GM13976 (cell line): ENCODE results near the gene TBC1D7.

Experiments used
- DNase-seq: peaks from one replicate; pipeline ENCODE4 v3.0.0; 2012; ENCODE audit warnings: low spot score
- in situ Hi-C: fragments of 300-500 bp; cut with MboI; formaldehyde crosslinking; loops from one replicate; pipeline ENCODE4 v1.12.0; 2022; ENCODE audit warnings: low sequenced_read_pairs, mixed read lengths, inconsistent platforms; ENCODE audit not compliant: unreplicated experiment
- TF ChIP-seq, protein P1 (sequence below): IDR thresholded peaks from 2 replicates; pipeline ENCODE4 v1.5.1; 2012; ENCODE audit warnings: borderline replicate concordance, mild to moderate bottlenecking; ENCODE audit not compliant: insufficient read depth; ENCODE audit errors: extremely low read depth, missing control alignments, control extremely low read depth

TBC1D7 gene

GRCh38 chr6:13367396-13367795 lies 39.1 kb upstream of the TBC1D7 start:
- DNase-seq, result no peak
- in situ Hi-C loops, result no loop called here
- TF ChIP-seq, protein P1, sequence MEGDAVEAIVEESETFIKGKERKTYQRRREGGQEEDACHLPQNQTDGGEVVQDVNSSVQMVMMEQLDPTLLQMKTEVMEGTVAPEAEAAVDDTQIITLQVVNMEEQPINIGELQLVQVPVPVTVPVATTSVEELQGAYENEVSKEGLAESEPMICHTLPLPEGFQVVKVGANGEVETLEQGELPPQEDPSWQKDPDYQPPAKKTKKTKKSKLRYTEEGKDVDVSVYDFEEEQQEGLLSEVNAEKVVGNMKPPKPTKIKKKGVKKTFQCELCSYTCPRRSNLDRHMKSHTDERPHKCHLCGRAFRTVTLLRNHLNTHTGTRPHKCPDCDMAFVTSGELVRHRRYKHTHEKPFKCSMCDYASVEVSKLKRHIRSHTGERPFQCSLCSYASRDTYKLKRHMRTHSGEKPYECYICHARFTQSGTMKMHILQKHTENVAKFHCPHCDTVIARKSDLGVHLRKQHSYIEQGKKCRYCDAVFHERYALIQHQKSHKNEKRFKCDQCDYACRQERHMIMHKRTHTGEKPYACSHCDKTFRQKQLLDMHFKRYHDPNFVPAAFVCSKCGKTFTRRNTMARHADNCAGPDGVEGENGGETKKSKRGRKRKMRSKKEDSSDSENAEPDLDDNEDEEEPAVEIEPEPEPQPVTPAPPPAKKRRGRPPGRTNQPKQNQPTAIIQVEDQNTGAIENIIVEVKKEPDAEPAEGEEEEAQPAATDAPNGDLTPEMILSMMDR, result no peak

- DNase-seq, result no peak
- TF ChIP-seq, protein P1, result no peak
Observed at GRCh38 chr6:13365320-13365719, 37.0 kb upstream of the TBC1D7 start.

GRCh38 chr6:13364842-13365241 lies 36.5 kb upstream of the TBC1D7 start:
- TF ChIP-seq, protein P1, result no peak

More at GRCh38 chr6:13365320-13365719, 37.0 kb upstream of the TBC1D7 start:
- in situ Hi-C loops, result no loop called here

DNA sequence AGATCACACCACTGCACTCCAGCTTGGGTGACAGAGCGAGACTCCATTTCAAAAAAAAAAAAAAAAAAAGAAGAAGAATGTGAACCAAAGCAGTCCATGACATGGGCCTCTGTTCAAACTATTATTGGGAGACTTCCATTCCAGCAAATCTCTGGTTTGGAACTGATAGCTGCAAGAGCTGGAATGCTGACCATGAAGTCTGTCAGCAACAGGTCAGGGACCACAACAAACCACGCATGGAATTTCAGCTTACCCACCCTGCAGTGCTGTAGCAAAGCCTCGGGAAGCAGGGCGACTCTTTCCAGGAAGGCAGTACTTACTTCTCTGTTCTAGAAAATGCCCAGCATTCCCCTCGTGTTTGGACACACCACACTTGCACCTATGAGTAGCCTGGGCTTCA lies 34.1 kb upstream of the TBC1D7 start:
- TF ChIP-seq, protein P1, result no peak
- in situ Hi-C loops, result no loop called here
- no peak for DNase-seq

More at GRCh38 chr6:13364842-13365241, 36.5 kb upstream of the TBC1D7 start:
- DNase-seq, result no peak
- in situ Hi-C loops, result no loop called here

- in situ Hi-C loops, result no loop called here
- TF ChIP-seq, protein P1, result no peak
- DNase-seq, result no peak
Observed at GRCh38 chr6:13360671-13361540, 32.6 kb upstream of the TBC1D7 start.

DNA sequence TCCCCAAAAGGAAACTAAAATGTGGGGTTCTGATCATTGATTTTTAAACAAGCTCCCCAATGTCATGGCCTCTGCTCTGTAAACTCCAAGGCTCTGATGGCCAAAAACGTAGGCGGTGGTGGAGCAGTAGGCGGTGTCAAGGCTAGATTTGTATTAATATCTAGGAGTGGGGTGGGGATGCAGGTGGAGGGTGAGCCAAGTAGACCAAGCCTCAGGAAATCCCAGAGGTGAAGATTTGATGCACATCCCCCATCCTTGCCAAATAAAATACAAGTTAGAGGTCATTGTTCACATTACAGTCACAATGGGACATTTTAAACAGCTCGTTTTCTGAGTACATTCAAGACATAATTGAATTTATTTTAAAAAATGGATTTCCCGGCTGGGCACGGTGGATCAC lies 30.9 kb upstream of the TBC1D7 start:
- TF ChIP-seq, protein P1, result no peak
- in situ Hi-C loops, result no loop called here
- no peak for DNase-seq
